Heart left ventricle (tissue), 16 donors: ENCODE measurements around the gene ADGRF3. TPM values are rescaled to one million over a fixed set of nuclear protein-coding genes. Genes with fewer than 3 reads are reported as not detected.

ENCODE experiments used
- ATAC-seq, 4 donors: fragments of 200-7000 bp; cut with Tn5 transposase; one replicate each; pipeline ENCODE4 v1.9.1; 2020 to 2022; ENCODE audit warnings: moderate library complexity in 4 of 4, mild to moderate bottlenecking in 3 of 4, moderate number of reproducible peaks in 1 of 4
- DNase-seq, 5 donors: peaks; one replicate each; pipeline ENCODE4 v3.0.0-alpha.2; 2020
- H3K27ac ChIP-seq, 12 donors: fragments of 200-600 bp; sonication (generic) in 4 of 12; one replicate each; pipeline versions ENCODE4 v1.5.0 to v1.8.0; 2016 to 2022; ENCODE audit warnings: mild to moderate bottlenecking in 2 of 12
- H3K27me3 ChIP-seq, 9 donors: fragments of 200-600 bp; sonication (generic) in 2 of 9; one replicate each; pipeline versions ENCODE4 v1.5.1 to v1.8.0; 2016 to 2022; ENCODE audit warnings: mild to moderate bottlenecking in 3 of 9
- H3K36me3 ChIP-seq, 9 donors: fragments of 200-600 bp; sonication (generic) in 2 of 9; one replicate each; pipeline versions ENCODE4 v1.5.0 to v1.8.0; 2018 to 2022; ENCODE audit warnings: mild to moderate bottlenecking in 2 of 9
- H3K4me1 ChIP-seq, 12 donors: fragments of 200-600 bp; sonication (generic) in 4 of 12; one replicate each; pipeline versions ENCODE4 v1.5.0 to v1.8.0; 2016 to 2022; ENCODE audit warnings: mild to moderate bottlenecking in 3 of 12
- H3K4me3 ChIP-seq, 12 donors: fragments of 200-600 bp; sonication (generic) in 4 of 12; one replicate each; pipeline versions ENCODE4 v1.5.0 to v1.8.0; 2017 to 2022; ENCODE audit warnings: mild to moderate bottlenecking in 9 of 12, moderate library complexity in 4 of 12
- H3K9me3 ChIP-seq, 12 donors: fragments of 200-600 bp; sonication (generic) in 4 of 12; one replicate each; pipeline versions ENCODE4 v1.5.0 to v1.8.0; 2016 to 2022; ENCODE audit warnings: mild to moderate bottlenecking in 1 of 12
- CTCF ChIP-seq, 12 donors: fragments of 200-600 bp; sonication (generic) in 4 of 12; IDR thresholded peaks; one replicate each; pipeline versions ENCODE4 v1.5.0 to v1.8.0; 2018 to 2022; ENCODE audit warnings: antibody characterized with exemption in 12 of 12, mild to moderate bottlenecking in 5 of 12
- POLR2A ChIP-seq, 2 donors: fragments of 450-650 bp; IDR thresholded peaks; one replicate each; pipeline ENCODE4 v1.6.1; 2017; ENCODE audit warnings: antibody characterized with exemption in 2 of 2, mild to moderate bottlenecking in 2 of 2, moderate library complexity in 2 of 2
- WGBS, 4 donors: extraction: QIAGEN DNeasy Blood & Tissue Kit in 2 of 4; methylation state at CpG; one replicate each; pipeline versions ENCODE4 v1.1.5 to v1.1.7; 2013 to 2018; 5-methylcytosine and 5-hydroxymethylcytosine counted together
- intact Hi-C, 10 donors: fragments of 100-400 bp; cut with DNase I; formaldehyde crosslinking; loops; one replicate each; pipeline versions ENCODE4 v1.11.1 to v1.14.2; 2022
- polyA plus RNA-seq, 2 donors: library from polyadenylated mRNA; stranded (reverse); fragments of 200-250 nt; gene quantifications; one replicate each; pipeline ENCODE4 v1.2.3, GENCODE V29; 2013
- total RNA-seq, 9 donors: library from RNA; depleted of rRNA in 2 of 9; stranded (reverse); fragments of >200 nt in 2 of 9; fragmentation: NEBNext Ultra II Directional in 3 of 9; extraction: Animal tissue kit (Norgen Biotek cat#: 25700) in 3 of 9; gene quantifications; one replicate each; pipeline versions ENCODE4 v1.1.0 to v1.2.4, GENCODE V29; 2016 to 2023
- donor health status: ischemic (EF 13 %, LVEDD 7.1; RV severe dilation, severe dysfunction).
- donor health status: healthy with polysubstance abuse.
- donor health status: DM: no; HTN: yes; CAD: no.
- donor health status: DM: no; HTN: no; CAD: no.
- donor health status: ischemic (EF 25% LVEDD 6.9; RV normal size, moderate dysfunction).
- donor health status: ischemic (EF 25% LVEDD 5.7; RV mildly dilated, moderate dysfunction).
- donor health status: healthy.
- donor health status: DM: yes; HTN: yes; CAD: no.
- donor health status: ischemic (EF 35%, LVEDD 5.7; RV mildly dilated, moderate dysfunction).
- donor health status: nonischemic (EF 11% LVEDD 7.7; RV severe dilation, severe dysfunction).
- donor health status: DM: yes; HTN: yes; CAD: no.
- donor health status: PGD.
- donor health status: ischemic (EF 29% LVEDD 5.4; RV normal size, mild dysfunction).
- donor health status: nonischemic (EF 23%, LVEDD 6.1; RV moderate dilation, normal function).

The ADGRF3 gene
- total and polyA plus RNA-seq, 11 donors, result 0.08 to 0.69 (median 0.13) TPM; not detected in 8

GRCh38 chr2:26351375-26352090 lies 4.9 kb upstream of the ADGRF3 start:
- intact Hi-C loops, result no loop called here
- TF ChIP-seq POLR2A (IDR thresholded peaks at IDR 0.05) (no peak), CTCF (IDR thresholded peaks at IDR 0.05) (no peak)
- Histone ChIP-seq H3K27ac (no peak overlapping the region), H3K4me3 (no peak overlapping the region), H3K36me3 (no peaks in the 10 kb centered on the region), H3K4me1 (peaks cover 0 to 24% (median 17%) of the 10 kb centered on the region in 12 donors), H3K27me3 (no peaks in the 10 kb centered on the region), H3K9me3 (no peaks in the 10 kb centered on the region)
- WGBS, 4 donors, result 94 to 96% (median 95%) methylated on average over 10 of the region's 10 CpGs
- ATAC-seq (no peak), DNase-seq (no peak)

GRCh38 chr2:26349690-26350089 lies 3.1 kb upstream of the ADGRF3 start:
- no peak overlapping the region for H3K4me3 ChIP-seq
- H3K36me3 ChIP-seq, result no peaks in the 10 kb centered on the region
- H3K27ac ChIP-seq, result no peak overlapping the region
- TF ChIP-seq POLR2A (IDR thresholded peaks at IDR 0.05), result no peak
- no peak for TF ChIP-seq CTCF (IDR thresholded peaks at IDR 0.05)
- 90 to 94% (median 93%) methylated on average over 3 of the region's 3 CpGs for WGBS, 4 donors
- intact Hi-C loops, result no loop called here
- ATAC-seq, result no peak
- DNase-seq, result no peak
- H3K9me3 ChIP-seq, result no peaks in the 10 kb centered on the region
- H3K4me1 ChIP-seq, result peaks cover 0 to 27% (median 16%) of the 10 kb centered on the region in 12 donors
- H3K27me3 ChIP-seq, result no peaks in the 10 kb centered on the region

DNA sequence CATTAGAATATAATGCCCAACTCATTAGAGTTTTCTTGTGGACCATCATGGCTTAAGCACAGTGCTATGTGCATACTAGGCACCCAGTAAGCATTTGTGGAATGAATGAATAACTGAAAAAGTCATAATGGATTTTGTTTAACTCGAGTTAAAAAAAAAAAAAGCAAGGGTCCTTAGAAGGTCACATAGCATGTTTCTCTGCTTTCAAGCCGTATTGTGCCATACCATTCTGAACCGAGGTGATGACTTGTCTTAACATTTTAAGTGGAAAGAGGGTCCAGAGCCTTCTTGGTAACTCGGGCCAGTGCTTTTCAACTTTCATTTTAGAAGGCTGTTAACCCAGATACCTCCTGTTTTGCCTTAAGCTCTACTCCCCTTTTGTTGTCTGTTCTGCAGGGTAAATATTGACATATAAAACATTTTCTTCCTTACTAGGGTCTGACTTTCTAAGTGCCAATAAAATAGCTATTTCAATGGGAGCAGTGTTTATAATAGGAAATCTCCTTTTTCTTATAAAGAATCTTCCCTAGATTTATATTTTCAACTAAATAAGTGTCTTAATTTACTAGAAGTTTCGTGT lies 787 bp upstream of the ADGRF3 start:
- DNase-seq (no peak), ATAC-seq (no peak)
- TF ChIP-seq CTCF (IDR thresholded peaks at IDR 0.05) (no peak), POLR2A (IDR thresholded peaks at IDR 0.05) (no peak)
- Histone ChIP-seq H3K27ac (peak overlapping the region in 9 of 12 donors; percentile 85 to 98 (median 93)), H3K27me3 (no peaks in the 10 kb centered on the region), H3K36me3 (no peaks in the 10 kb centered on the region), H3K4me1 (peaks cover 0 to 35% (median 21%) of the 10 kb centered on the region in 12 donors), H3K4me3 (peak overlapping the region in 10 of 12 donors; percentile 75 to 98 (median 82)), H3K9me3 (no peaks in the 10 kb centered on the region)
- WGBS, 4 donors, result 25 to 32% (median 29%) methylated on average over 5 of the region's 5 CpGs
- intact Hi-C loops, result no loop called here
